ENCODE measurements around the gene SETD7.
A peak's percentile ranks its signal among the peaks of the same experiment; 100 is the strongest.

- TF ChIP-seq CTCF (IDR thresholded peaks at IDR 0.05) = peak in 4 of 7 experiments; percentile 9 to 39 (median 24)
- no peak for TF ChIP-seq POLR2AphosphoS5 (IDR thresholded peaks at IDR 0.05)
- TF ChIP-seq EP300 (IDR thresholded peaks at IDR 0.05) = no peak
- no peak for TF ChIP-seq POLR2A (IDR thresholded peaks at IDR 0.05)
These were observed 103.0 kb downstream of the SETD7 start for GRCh38 chr4:139453041-139453370.

Data from stomach (tissue), 4 donors.